Sciatic nerve (tissue), 2 donors: ENCODE results near the gene C1orf226. TPM values are rescaled to one million over a fixed set of nuclear protein-coding genes. Genes with fewer than 3 reads are reported as not detected.

Experiments
- ATAC-seq: fragments of 200-7000 bp; cut with Tn5 transposase; one replicate; pipeline ENCODE4 v1.9.1; 2020; ENCODE audit warnings: mild to moderate bottlenecking, moderate library complexity
- DNase-seq: peaks from one replicate; pipeline ENCODE4 v3.0.0-alpha.2; 2020; ENCODE audit warnings: low spot score
- intact Hi-C: fragments of 100-400 bp; cut with DNase I; formaldehyde crosslinking; loops from one replicate; pipeline ENCODE4 v1.14.2; 2022
- total RNA-seq: library from RNA; stranded (reverse); fragmentation: NEBNext Ultra II Directional; extraction: Animal tissue kit (Norgen Biotek cat#: 25700); gene quantifications from one replicate; pipeline ENCODE4 v1.2.1, GENCODE V29; 2021
- donor health status: DM: no; HTN: no; CAD: no.
- donor health status: DM: no; HTN: no; CAD: no.

C1orf226 gene
- total RNA-seq, 1 donor from 2014 or later: 13.0 TPM

GRCh38 chr1:162363823-162364222, 17.7 kb upstream of the C1orf226 start:
- DNase-seq (no peak), ATAC-seq (no peak)
- intact Hi-C loops: no loop called here

DNA sequence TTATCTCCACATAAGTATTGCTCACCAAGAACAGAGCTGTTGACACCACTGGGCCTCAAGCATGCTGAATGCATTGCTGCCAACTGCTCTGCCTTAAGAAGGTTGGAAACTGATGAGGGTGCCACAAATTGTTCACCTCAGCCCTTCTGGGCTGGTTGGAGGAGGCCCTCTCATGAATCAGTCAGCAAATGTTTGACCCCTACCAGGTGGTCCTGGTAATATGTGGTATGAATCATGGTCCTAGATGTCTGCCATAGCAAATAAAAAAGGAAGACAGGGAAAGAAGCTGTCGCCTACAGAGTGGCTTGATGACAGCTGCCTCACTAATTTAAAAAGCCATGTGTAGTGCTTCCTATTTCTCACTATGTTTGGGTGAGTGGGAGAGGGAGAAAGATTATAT, 17.0 kb upstream of the C1orf226 start:
- DNase-seq (no peak), ATAC-seq (no peak)
- intact Hi-C loops: no loop called here

GRCh38 chr1:162365284-162366020, 16.1 kb upstream of the C1orf226 start:
- intact Hi-C loops: no loop called here
- no peak for ATAC-seq
- DNase-seq: no peak

DNA sequence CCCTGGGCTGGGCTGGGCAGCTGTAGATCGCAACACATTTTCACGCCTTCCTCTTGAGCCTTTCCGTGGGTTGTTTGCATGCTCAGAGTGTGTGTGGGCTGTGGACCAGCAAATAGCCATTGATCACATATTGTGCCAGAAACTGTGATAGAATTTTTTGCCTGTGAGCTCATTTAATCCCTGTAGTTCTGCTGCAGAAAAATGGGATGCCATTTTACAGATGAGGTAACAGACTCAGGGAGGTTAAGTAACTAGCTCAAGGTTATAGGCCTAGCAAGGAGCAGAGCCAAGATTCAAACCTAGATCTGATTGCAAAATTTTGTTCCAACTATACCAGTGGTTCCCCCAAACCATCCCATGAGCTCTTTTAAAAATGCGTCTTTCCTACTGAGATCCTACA, 15.4 kb upstream of the C1orf226 start:
- DNase-seq: no peak
- intact Hi-C loops: no loop called here
- no peak for ATAC-seq

DNA sequence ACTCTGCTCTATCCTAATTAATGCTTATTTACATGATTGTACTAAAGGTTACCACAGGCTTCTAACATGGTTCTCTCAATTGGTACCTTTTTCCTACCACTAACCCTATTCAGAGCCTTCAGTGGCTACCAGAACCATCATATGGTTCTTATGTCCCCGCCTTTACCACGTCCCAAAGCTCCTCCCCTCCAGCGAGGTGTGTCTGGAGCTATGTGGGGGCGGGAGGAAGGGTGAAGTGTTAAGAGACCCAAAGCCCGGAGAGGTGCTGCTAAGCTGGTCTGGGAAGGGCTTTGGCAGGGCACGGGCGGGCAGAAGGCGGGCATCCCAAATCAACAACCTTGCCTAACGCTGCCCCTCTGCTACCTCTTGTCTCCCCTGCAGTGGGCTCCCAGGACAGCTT, 14.9 kb upstream of the C1orf226 start:
- intact Hi-C loops: no loop called here
- ATAC-seq (peak; percentile 54), DNase-seq (no peak)

DNA sequence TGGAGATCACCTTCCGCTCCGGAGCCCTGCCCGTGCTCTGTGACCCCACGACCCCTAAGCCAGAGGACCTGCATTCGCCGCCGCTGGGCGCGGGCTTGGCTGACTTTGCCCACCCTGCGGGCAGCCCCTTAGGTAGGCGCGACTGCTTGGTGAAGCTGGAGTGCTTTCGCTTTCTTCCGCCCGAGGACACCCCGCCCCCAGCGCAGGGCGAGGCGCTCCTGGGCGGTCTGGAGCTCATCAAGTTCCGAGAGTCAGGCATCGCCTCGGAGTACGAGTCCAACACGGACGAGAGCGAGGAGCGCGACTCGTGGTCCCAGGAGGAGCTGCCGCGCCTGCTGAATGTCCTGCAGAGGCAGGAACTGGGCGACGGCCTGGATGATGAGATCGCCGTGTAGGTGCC, 14.5 kb upstream of the C1orf226 start:
- ATAC-seq (peak; percentile 77), DNase-seq (no peak)
- intact Hi-C loops: no loop called here

GRCh38 chr1:162367772-162368171, 13.8 kb upstream of the C1orf226 start:
- DNase-seq (no peak), ATAC-seq (no peak)
- intact Hi-C loops: no loop called here

- intact Hi-C loops: no loop called here
- ATAC-seq (no peak), DNase-seq (peak; percentile 10)
Measured at GRCh38 chr1:162368451-162368850, 13.1 kb upstream of the C1orf226 start.

DNA sequence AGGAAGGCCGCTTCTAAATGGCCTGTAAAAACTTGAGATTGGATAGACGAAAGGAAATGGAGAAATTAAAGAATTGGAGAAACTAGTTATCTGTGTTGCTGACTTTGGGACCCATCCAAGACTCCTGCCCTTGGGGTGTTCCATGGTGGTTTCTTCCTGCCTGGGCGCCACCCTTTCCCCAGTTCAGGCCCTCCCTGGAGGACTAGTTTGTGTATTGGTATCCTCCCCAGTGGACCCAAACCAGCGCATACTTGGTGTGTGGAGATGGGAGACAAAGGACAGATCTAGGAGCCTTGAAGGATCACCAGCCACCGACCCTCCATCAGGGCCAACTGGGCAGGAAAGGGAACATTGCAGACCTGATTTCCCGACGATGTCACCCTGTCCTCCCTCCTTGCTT, 12.0 kb upstream of the C1orf226 start:
- DNase-seq (peak; percentile 40), ATAC-seq (no peak)
- intact Hi-C loops: no loop called here

- intact Hi-C loops: no loop called here
- ATAC-seq: no peak
Measured at GRCh38 chr1:162370161-162370560, 11.4 kb upstream of the C1orf226 start.

DNA sequence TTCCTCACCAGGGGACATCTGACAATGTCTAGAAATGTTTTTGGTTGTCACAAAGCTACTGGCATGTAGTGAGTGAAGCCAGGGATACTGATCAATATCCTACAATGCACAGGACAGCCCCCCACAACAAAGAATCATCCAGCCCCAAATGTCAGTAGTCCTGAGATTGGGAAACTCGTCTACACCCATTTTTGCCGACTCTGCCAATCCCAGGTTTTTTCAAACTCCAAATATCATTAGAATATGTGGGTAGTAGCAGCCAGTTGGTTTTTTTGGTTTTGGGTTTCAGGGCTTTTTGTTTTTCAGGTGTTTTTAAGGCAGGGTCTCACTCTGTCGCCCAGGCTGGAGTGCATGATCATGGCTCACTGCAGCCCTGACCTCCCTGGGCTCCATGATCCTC, 10.8 kb upstream of the C1orf226 start:
- peak; percentile 1 for DNase-seq
- intact Hi-C loops: no loop called here

More at GRCh38 chr1:162370161-162370560, 11.4 kb upstream of the C1orf226 start:
- no peak for DNase-seq

DNA sequence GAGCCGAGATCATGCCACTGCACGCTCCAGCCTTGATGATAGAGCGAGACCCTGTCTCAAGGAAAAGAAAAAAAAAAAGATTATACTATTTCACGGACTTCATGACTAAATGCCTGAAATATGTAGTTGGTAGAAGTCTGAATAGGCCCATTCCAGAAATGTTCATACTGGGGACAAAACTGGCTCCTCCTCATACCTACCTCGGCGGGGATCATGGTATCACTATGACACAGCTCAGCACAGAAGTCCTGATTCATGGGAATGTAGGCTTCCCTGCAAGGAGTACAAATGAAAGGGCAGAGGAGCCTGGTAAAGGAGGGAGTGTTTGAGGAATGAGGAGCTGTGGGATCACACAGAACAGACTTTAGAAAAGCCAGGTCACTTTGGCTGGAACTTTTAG, 9.9 kb upstream of the C1orf226 start:
- DNase-seq (no peak), ATAC-seq (no peak)
- intact Hi-C loops: no loop called here

More for the DNA sequence above, 10.8 kb upstream of the C1orf226 start:
- ATAC-seq: no peak

- peak; percentile 59 for ATAC-seq
- peak; percentile 50 for DNase-seq
- intact Hi-C loops: no loop called here
Measured at GRCh38 chr1:162372159-162373071, 9.1 kb upstream of the C1orf226 start.

DNA sequence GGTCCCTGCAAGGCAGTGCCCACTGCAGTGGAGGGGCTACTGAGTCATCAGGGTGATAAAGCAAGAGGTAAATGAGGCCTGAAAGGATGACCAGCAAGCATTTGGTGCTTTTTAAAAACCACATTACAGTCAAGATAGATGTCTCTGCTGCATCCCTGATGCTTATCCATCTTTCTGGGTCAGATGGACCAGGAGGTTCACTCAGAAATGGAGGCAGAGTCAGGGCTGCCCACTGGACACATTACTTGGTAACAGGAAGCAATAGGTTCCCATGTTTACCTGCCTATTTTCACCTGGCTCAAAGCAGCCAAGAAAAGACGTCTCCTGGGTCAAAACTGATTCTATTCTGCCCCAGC, 8.5 kb upstream of the C1orf226 start:
- DNase-seq (peak; percentile 18), ATAC-seq (no peak)
- intact Hi-C loops: no loop called here

GRCh38 chr1:162373541-162374260, 7.8 kb upstream of the C1orf226 start:
- ATAC-seq (no peak), DNase-seq (peak; percentile 42)

GRCh38 chr1:162374406-162374805, 7.1 kb upstream of the C1orf226 start:
- ATAC-seq: no peak
- intact Hi-C loops: no loop called here
- DNase-seq: peak; percentile 32

More at GRCh38 chr1:162373541-162374260, 7.8 kb upstream of the C1orf226 start:
- intact Hi-C loops: no loop called here

GRCh38 chr1:162375463-162375862, 6.1 kb upstream of the C1orf226 start:
- ATAC-seq (no peak), DNase-seq (no peak)
- intact Hi-C loops: no loop called here

GRCh38 chr1:162376691-162377090, 4.8 kb upstream of the C1orf226 start, which contains the start of gene SPATA46:
SPATA46 (minus strand) TSS chr1:162376854; CDS start chr1:162376790, 64 bp downstream.
- no peak for ATAC-seq
- DNase-seq: no peak
- intact Hi-C loops: no loop called here

DNA sequence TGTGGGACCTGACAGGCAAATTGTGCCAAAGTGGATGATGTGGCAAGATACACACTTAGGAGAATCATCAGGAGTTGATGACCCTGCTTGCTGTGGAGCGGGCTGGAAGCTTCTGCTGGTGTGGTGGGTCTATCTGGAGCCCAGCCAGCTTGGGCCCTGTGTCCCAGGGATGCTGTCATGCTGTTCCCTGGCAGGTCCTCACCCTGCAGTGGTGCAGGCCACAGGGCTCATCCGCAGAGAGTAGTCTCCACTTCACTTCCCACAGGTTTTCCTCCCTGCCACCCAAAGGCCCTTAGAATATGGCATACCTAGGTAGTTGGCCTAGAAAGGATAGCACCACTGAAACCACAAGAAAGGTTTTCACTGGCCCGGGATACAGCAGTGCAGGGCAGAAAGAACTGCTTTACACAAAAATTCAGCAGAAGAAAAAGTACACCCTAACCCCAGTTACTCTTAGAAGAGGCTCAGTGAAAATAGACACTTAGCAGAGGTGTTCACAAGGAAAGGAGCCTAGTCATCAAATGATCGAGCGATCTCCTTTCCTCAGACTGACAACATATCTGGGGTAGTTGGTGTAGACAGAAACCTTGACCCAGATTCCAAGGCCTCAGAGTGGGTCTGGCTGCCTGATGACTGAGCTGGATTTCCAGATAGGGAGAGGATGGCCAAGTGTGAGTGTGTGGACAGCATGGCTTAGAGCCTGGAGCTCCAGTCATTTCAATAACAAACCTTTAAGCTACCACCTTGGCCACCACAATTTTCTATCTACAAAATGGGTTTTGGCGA, 1.3 kb upstream of the C1orf226 start:
- intact Hi-C loops: no loop called here
- ATAC-seq (no peak), DNase-seq (peak; percentile 12)
